NCI-H2107 (cell line): Measurements from ENCODE around the gene NT5C.
"Not testable (repeated sequence)": the region's sequence is repeated elsewhere in the genome, so short reads cannot be mapped to it uniquely, and the experiment has no call there.

Experiments used
- DNase-seq: peaks from one replicate; lab custom pipeline; 2025; lab: John Stamatoyannopoulos, UW

The NT5C gene

DNA sequence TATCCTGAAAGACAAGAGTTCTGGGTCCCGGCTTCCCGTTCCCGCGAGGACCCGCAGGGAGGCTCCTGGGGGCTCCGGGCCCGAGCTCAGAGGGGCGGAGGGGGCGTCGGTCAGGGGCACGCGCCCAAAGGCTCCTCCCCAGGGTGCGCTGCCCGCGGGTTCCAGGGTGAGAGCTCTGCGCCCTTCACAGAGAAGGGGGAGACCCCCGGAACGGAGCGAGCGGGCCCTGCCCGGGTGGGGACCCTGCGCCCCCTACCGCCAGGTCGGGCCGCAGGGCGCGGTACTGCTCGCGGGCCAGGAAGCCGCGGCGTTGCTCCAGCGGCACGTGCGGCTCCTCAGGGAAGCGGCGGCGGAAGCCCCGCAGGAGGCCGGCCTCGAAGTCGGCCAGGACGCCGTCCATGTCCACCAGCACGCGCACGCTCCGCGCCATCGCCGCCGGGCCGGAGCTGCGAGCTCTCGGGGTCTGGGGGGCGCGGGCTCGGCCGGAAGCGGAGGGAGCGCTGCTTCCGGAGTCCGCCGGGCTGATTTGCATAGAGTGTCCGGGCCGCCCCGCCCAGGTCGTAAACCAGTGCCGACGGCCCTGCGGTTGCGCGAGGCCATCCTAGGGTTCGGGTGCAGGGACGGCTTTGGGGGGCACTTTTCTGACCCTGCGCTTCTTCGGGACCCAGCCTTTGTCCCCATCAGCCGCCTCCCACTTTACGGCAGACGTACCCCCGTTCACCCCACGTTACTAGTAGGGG, at the start of gene NT5C:
Gene NT5C (minus strand): TSS at position 465 of the 740 bp plus-strand sequence. CDS start 35 bp downstream, at position 430.
- peak; percentile 20 for DNase-seq

DNA sequence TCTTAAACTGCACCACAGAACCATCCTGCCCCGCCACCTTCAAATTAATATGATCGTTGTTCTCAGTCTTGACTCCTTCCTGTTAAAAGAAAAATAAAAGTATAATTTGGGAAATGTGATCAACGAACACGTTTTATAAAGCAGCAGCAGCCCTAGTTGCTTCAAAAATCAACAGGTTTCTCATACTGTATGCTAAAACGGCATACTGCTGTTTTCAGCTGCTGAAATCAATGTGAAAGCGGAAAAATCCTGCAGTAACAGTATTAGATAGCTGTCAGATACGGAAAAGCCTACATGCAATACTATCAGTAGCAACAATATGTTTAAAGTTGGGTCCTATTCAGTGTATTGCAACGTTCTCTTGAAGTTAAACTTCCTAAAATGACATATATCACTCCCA, 49.6 kb upstream of the NT5C start:
- no peak for DNase-seq

DNA sequence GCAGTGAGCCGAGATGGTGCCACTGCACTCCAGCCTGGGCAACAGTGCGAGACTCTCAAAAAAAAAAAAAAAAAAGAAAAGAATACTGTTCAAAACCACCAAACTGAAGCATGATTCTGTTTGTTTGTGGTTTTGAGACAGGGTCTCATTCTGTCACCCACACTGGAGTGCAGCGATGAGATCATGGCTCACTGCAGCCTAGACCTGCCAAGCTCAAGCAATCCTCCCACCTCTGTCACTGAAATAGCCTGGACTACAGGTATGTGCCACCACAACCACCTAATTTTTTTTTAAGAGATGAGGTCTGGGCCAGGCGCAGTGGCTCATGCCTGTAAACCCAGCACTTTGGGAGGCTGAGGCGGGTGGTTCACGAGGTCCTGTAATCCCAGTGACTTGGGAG, 46.9 kb upstream of the NT5C start:
- DNase-seq = no peak

DNA sequence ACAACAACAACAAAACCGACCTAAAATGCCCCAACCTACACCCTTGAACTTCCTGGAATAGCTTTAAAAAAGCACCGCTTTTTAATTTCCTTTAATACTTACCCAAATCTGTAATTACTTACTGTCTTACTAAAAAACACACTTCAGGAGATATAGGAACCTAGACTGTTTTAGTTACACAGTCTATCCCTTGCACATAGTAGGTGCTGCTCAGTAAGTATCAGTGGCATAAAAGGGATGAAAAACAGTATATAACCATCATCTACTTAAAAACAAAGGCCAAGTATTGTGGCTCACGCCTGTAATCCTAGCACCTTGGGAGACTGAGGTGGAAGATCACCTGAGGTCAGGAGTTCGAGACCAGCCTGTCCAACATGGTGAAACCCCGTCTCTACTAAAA, 45.1 kb upstream of the NT5C start:
- no peak for DNase-seq

DNA sequence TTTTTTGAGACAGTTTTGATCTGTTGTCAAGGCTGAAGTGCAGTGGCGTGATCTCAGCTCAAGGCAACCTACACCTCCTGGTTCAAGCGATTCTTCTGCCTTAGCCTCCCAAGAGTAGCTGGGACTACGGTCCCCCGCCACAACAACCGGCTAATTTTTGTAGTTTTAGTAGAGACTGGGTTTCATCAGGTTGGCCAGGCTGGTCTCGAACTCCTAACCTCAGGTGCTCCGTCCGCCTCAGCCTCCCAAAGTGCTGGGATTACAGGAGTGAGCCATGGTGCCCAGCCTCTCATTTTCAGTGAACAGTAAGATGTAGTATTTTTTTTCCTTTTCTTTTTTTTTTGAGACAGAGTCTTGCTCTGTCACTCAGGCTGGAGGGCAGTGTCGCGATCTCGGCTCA, 43.5 kb upstream of the NT5C start:
- DNase-seq = no peak

DNA sequence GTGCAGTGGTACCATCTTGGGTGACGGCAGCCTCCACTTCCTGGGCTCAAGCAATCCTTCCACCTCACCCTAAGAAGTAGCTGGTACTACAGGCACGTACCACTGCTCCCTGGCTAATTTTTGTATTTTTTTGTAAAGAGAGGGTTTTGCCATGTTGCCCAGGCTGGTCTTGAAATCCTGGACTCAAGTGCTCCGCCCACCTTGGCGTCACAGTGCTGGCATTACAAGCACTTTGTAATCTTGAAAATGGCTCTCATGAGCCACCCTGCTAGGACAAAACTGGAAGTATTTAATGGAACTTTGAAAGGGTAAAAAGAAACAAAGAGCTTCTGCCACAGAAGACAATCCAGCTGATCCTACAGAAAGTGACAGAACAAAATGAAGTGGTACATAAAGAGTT, 42.0 kb upstream of the NT5C start:
- no peak for DNase-seq

DNA sequence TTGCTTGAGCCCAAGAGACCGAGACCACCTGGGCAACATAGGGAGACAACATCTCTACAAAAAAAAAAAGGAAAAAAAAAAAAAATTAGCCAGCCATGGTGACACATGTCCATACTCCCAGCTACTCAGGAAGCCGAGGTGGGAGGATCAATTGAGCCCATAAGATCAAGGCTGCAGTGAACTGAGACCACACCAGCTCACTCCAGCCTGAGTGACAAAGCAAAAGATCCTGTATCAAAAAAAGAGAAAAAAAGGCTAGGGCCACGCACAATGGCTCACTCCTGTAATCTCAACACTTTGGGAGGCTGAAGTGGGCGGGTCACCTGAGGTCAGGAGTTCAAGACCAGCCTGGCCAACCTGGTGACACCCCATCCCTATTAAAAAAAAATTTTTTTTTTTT, 37.5 kb upstream of the NT5C start:
- DNase-seq = no peak

DNA sequence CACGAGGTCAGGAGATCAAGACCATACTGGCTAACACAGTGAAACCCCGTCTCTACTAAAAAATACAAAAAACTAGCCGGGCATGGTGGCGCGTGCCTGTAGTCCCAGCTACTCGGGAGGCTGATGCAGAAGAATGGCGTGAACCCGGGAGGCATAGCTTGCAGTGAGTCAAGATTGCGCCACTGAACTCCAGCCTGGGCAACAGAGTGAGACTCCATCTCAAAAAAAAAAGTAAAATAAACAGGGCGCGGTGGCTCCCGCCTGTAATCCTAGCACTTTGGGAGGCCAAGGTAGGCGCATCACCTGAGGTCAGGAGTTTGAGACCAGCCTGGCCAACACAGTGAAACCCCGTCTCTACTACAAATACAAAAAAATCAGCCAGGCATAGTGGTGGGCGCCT, 33.1 kb upstream of the NT5C start:
- DNase-seq = not testable (repeated sequence)

DNA sequence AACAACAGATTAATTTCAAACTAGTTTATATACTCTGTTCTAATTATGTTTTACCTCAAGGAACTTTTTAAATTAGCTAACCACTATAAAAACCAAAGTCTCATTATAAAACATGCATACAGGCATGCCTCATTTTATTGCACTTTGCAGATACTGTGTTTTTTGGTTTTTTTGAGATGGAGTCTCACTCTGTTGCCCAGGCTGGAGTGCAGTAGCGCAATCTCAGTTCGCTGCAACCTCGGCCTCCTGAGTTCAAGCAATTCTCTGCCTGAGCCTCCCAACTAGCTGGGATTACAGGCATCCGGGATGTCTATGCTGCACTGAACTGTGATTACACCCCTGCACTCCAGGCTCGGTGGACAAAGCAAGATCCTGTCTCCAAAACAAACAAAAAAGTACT, 31.5 kb upstream of the NT5C start:
- no peak for DNase-seq

DNA sequence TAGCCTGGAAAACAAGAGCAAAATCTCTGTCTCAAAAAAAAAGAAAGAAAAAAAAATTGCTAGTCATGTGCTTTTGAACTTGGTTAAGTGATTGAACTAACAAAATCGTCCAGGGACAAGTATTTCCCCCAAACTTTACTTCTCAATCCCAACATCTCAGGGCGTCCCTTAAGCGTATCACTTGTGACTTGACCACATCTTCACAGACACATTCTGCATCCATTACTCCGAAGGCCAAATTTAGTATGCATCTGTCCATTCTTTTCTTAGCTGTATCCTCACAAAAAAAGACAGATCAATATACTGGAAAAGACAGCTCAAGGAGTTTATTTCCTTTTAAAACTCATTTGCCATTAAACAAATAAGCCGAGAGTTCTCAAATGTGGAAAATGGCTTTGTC, 28.7 kb upstream of the NT5C start:
- no peak for DNase-seq

DNA sequence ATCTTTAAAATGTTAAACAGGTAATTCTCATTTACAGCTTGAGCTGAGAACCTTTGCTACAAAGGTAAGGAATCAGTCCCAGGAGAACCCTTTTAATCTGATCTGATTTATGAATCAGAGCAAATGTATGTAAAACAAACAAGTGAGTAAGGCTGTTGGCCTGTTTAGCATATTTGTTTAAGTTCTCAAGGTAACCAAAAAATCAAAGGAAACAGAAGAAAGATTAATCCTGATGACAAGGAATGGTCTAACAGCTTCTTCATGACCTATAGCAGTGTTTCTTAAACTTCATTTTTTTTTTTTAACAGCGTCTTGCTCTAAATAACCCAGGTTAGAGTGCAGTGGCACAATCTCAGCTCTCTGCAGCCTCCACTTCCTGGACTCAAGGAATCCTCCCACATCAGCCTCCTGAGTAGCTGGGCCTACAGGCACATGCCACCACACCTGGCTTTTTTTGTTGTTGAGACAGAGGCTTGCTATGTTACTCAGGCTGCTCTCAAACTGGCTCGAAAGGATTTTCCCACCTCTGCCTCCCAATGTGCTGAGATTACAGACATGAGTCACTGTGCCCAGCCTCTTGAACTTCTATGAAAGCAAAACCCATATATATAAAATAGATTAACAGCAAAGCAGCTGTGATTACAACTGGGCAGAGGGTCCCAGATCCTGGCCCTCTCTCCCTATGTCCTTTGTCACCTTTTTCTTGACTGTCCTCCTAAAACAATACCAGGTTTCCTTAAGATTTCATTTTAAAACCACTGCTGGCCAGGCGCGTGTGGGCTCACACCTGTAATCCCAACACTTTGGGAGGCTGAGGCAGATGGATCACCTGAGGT, 27.9 kb upstream of the NT5C start:
- DNase-seq = no peak

DNA sequence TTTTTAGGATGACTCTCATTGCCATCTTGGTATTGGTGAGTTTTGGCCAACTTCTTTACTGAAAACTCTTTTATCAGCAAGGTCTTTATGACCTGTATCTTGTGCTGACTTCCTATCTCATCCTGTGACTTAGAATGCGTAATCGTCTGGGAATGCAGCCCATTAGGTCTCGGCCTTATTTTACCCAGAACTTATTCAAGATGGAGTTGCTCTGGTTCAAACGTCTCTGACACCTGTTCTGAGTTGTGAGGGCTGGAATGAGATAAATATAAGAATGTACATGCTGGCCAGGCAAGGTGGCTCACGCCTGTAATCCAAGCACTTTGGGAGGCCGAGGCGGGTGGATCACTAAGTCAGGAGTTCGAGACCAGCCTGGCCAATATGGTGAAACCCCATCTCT, 26.9 kb upstream of the NT5C start:
- not testable (repeated sequence) for DNase-seq

DNA sequence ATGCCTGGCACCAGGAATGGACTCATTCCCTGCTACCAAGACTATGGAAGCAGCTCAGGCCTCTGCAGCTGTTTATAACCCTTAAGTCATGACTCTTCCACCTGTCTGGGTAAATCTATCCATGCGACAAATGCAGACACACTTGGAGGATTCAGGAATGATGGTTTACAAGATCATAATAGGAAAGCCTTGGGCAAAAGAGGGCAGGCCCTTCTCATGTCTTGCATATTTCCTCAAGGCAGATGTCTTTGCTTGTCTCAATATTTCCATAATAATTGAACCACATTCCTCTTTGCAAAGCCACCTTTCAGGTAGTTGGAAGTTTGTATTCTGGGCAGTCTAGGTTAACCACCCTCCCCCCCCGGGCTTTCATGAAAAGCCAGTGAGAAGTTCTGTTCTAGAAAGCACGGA, 23.7 kb upstream of the NT5C start:
- no peak for DNase-seq

DNA sequence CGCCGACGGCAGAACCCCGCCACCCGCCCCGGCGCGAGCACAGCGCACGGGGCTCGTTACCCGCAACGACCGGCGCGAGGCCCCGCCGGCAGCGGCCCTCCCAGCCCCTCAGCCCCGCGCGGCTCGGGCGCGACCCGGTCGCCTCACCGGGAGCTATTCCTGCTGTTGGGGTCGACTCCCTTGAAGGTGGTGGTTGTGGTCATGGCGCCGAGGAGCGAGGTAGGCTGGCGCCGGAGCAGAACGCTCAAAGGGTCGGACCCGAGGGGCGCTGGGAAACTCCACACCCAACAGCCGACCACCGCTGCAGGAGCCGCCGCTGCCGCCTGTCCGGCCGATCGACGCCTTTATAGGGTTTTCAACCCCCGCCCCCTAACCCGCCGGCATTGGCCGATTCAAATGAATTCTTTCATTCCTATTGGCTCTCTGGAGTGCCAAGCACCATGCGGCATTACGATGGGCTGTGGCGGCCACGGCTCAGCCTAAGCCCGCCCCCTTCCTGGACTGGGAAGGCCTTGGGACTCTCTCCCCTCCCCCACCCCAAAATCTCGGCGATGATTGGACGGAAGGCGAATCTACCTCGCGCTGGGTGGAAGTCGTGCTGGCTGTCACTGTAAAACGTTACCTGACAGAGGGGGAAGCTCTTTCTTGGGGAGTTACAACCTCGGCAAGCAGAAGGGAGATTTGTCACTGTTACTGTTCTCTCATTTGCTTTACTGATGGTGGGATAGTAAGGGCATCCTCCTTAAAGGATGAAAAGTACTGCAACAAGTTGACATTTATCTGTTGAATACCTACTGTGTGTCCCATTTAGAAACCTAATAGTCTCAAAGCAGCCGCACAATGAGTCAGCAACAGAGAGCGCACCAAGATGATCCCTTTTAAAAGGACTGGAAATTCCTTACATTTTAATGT, 22.9 kb upstream of the NT5C start, which contains the start of gene JPT1:
Gene JPT1 (minus strand): TSS at position 318 of the 912 bp plus-strand sequence. CDS start 115 bp downstream, at position 203.
- DNase-seq = peak; percentile 98

DNA sequence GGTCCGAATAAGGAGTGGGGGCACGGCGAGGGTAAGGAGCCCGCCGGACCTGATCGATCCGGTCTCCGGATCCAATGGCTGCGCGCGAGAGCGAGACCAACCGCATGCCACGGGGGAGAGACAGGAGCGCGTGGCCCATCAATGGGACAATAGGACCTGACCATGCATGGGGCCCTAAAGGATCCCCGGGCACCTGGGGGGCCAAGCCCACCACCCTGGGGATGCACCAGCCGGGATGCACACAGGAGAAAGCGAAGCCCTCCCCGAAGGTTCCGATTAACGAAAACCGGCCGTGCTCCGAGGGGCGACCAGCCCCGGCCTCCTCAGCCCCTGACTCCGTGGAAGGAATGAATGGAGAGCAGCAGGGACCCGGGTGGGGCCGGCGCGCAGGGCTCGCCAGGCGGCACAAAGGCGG, 22.2 kb upstream of the NT5C start:
- DNase-seq = peak; percentile 17

DNA sequence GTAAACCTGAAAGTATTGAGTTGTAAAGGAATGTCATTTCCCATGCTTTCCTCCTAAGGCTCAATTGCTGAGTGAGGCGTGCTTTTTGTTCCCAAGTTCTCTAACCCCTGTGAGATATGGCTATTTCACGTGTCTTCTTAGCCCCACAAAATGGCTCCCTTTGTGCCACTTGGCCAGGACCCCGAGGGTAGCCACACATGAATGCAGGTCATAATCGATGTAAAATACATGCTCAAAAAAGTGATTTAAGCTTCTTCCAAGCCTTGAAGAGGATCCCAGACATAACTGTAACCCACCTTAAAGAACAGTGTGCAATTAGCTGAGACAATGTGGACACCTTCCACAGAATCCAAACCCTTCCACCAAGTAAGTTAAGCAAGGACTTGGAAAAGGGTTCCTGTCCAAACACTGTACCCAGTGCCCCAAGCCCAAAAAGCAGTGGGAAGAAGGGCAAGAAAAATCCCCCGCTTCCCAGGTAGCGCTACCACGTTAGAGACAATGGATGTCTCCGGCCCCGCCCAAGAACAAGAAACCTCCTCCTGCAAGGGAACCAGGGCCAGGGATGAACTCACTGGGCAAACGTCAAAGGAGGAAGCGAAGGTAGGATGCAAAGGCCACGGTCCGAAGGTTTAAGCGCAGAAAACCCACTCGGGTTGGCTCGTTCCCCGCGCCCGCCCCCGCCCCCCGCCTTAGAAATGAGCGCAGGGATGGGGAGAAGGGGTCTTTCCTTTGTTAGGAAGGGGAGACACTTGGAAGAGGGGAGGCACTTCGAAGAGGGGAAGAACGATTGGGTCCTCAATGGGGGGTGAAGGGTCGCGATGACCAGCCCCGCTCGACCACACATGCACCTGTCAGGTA, 21.6 kb upstream of the NT5C start:
- DNase-seq = peak; percentile 14

DNA sequence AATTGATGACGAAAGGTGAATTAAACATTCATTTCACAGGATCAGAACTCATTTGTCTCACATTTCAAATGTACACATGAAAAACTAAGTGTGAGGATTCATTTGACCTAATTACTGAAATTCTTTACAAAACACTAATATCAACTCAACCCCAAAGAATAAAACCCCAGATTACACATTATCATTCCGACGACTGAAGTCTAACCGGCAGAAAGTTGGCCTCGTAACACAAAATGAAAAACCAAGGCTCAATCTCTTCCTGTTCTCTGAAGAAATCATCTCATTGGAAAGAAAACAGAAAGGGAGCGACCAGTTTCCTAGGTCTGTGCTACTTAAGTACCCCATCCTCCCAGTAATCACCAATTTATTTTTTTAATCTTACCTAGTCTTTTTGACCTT, 21.0 kb upstream of the NT5C start:
- DNase-seq = no peak

DNA sequence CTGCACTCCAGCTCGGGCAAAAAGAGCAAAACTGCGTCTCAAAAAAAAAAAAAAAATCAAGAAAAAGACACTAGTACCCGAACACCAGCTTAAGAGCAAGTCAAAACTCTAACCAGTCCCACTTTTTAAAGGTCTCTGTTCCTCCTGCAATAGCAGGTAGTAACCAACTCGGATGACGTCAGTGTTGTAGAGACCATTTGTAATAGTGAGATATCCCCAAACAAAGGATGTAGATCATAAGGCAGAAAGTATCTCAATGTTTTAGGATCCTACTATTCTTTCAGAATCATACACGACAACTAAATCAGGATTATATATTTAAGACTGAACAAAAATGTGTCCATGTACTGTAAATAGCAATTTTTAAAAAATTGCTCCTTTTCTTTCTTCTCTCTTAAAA, 20.4 kb upstream of the NT5C start:
- peak; percentile 27 for DNase-seq

DNA sequence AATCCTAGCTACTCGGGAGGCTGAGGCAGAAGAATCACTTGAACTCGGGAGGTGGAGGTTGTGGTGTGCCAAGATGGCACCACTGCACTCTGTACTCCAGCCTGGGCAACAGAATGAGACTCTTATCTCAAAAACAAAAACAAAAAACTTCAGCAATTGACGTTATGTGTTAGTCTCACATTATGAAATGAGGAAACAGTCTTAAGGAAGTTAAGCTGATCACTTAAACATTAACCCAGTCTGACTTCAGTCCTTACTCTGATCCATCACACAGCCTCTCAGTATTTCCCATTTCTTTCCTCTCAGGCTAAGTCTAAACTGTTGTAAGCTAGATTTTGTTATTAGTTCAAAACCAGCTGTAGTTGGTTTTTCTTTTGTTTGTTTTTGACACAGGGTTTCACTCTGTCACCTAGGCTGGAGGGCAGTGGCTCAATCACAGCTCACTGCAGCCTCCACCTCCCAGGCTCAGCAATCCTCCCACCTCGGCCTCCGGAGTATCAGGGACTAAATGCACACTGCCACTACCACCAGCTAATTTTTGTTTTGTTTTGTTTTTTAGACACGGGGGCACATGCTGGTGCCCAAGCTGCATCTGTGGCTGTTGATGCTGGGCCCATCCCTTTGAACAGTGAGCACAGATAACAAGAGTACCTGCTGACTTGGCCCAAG, 16.5 kb upstream of the NT5C start:
- no peak for DNase-seq

DNA sequence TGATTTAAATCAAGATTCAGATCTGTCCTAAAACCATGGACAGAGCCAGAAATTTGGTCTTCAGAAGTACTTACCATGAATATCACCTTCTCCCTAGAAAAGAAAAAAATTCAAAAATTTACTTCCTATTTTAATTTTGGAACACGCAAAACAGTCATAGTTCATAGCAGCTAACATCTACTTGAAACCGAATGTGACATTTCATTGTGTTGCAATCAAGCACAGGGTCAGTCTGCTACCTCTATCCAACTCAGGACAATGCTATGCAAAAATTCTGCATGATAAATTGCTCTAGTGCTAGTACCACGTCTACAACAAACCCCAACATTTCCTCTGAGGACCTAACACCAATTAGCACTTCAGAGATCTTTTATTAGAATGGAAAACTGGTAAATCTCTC, 15.1 kb upstream of the NT5C start:
- DNase-seq = no peak
